Heart right ventricle (tissue), 16 donors: ENCODE measurements around the gene ITPR2. TPM values are rescaled to one million over a fixed set of nuclear protein-coding genes. Genes with fewer than 3 reads are reported as not detected.
A peak's percentile ranks its signal among the peaks of the same experiment; 100 is the strongest.
"Not testable (repeated sequence)": the region's sequence is repeated elsewhere in the genome, so short reads cannot be mapped to it uniquely, and the experiment has no call there.

Experiments
- ATAC-seq, 8 donors: fragments of 200-7000 bp; cut with Tn5 transposase; one replicate each; pipeline ENCODE4 v1.9.1; 2020; ENCODE audit warnings: mild to moderate bottlenecking in 8 of 8, moderate library complexity in 8 of 8, moderate number of reproducible peaks in 1 of 8
- DNase-seq, 2 donors: peaks; one replicate each; pipeline ENCODE4 v3.0.0-alpha.2; 2020
- H3K27ac ChIP-seq, 10 donors: fragments of 200-600 bp; sonication (generic) in 2 of 10; one replicate each; pipeline versions ENCODE4 v1.5.0 to v1.8.0; 2020 to 2022; ENCODE audit warnings: mild to moderate bottlenecking in 3 of 10
- H3K27me3 ChIP-seq, 7 donors: fragments of 200-600 bp; one replicate each; pipeline ENCODE4 v1.8.0; 2021 to 2022; ENCODE audit warnings: mild to moderate bottlenecking in 2 of 7
- H3K36me3 ChIP-seq, 9 donors: fragments of 200-600 bp; sonication (generic) in 1 of 9; one replicate each; pipeline versions ENCODE4 v1.5.0 to v1.8.0; 2020 to 2022; ENCODE audit warnings: mild to moderate bottlenecking in 2 of 9
- H3K4me1 ChIP-seq, 9 donors: fragments of 200-600 bp; sonication (generic) in 1 of 9; one replicate each; pipeline versions ENCODE4 v1.5.0 to v1.8.0; 2020 to 2022; ENCODE audit warnings: mild to moderate bottlenecking in 4 of 9
- H3K4me3 ChIP-seq, 10 donors: fragments of 200-600 bp; sonication (generic) in 2 of 10; one replicate each; pipeline versions ENCODE4 v1.5.0 to v1.8.0; 2020 to 2022; ENCODE audit warnings: mild to moderate bottlenecking in 7 of 10, moderate library complexity in 2 of 10
- H3K9me3 ChIP-seq, 11 donors: fragments of 200-600 bp in 10 of 11; sonication (generic) in 2 of 11; one replicate each; pipeline versions ENCODE4 v1.5.0 to v1.8.0; 2013 to 2022; ENCODE audit warnings: mild to moderate bottlenecking in 2 of 11, control low read depth in 1 of 11, moderate library complexity in 1 of 11
- WGBS, 2 donors: extraction: QIAGEN DNeasy Blood & Tissue Kit; methylation state at CpG; one replicate each; pipeline ENCODE4 v1.1.7; 2013; ENCODE audit warnings: inconsistent platforms in 1 of 2; 5-methylcytosine and 5-hydroxymethylcytosine counted together
- intact Hi-C, 10 donors: fragments of 100-400 bp; cut with DNase I; formaldehyde crosslinking; loops; one replicate each; pipeline versions ENCODE4 v1.11.1 to v1.14.2; 2022
- polyA plus RNA-seq, 2 donors: library from polyadenylated mRNA; stranded (reverse); fragments of 200-250 nt; gene quantifications; one replicate each; pipeline ENCODE4 v1.2.3, GENCODE V29; 2013
- total RNA-seq, 10 donors: library from RNA; stranded (reverse); fragmentation: NEBNext Ultra II Directional in 3 of 10; extraction: Animal tissue kit (Norgen Biotek cat#: 25700) in 3 of 10; gene quantifications; one replicate each; pipeline versions ENCODE4 v1.2.1 to v1.2.4, GENCODE V29; 2021 to 2023
- TF ChIP-seq, protein P1 (sequence below), 9 donors: fragments of 200-600 bp; sonication (generic) in 2 of 9; IDR thresholded peaks; one replicate each; pipeline versions ENCODE4 v1.5.0 to v1.8.0; 2021 to 2022; ENCODE audit warnings: antibody characterized with exemption in 9 of 9, mild to moderate bottlenecking in 5 of 9, moderate library complexity in 1 of 9
- donor health status: Arrhythmogenic right ventricular cardiomyopathy.
- donor health status: ischemic (EF 13 %, LVEDD 7.1; RV severe dilation, severe dysfunction).
- donor health status: healthy with polysubstance abuse.
- donor health status: DM: no; HTN: yes; CAD: no.
- donor health status: DM: no; HTN: no; CAD: no.
- donor health status: ischemic (EF 25% LVEDD 6.9; RV normal size, moderate dysfunction).
- donor health status: ischemic (EF 25% LVEDD 5.7; RV mildly dilated, moderate dysfunction).
- donor health status: healthy.
- donor health status: DM: yes; HTN: yes; CAD: no.
- donor health status: Ischemic cardiomyopathy.
- donor health status: ischemic (EF 35%, LVEDD 5.7; RV mildly dilated, moderate dysfunction).
- donor health status: nonischemic (EF 11% LVEDD 7.7; RV severe dilation, severe dysfunction).
- donor health status: DM: yes; HTN: yes; CAD: no.
- donor health status: PGD.
- donor health status: ischemic (EF 29% LVEDD 5.4; RV normal size, mild dysfunction).
- donor health status: nonischemic (EF 23%, LVEDD 6.1; RV moderate dilation, normal function).

ITPR2 gene
- total and polyA plus RNA-seq, 12 donors: 2.0 to 18.9 (median 14.3) TPM

DNA sequence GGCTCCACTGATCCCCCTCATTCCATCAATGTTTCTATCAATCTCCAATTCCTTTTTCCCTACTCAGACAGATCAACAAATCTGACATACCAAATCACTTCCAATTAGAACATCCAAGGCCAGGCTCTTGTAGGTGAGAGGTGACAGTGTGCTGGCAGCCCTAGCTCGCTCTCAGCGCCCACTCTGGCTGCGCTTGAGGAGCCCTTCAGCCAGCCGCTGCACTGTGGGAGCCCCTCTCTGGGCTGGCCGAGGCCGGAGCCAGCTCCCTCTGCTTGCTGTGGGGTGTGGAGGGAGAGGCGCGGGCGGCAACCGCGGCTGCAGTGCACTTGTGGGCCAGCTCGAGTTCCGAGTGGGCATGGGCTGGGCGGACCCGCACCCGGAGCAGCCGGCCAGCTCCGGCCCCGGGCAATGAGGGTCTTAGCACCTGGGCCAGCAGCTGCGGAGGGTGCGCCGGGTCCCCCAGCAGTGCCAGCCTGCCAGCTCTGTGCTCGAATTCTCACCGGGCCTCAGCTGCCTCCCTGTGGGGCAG lies 6.0 kb upstream of the ITPR2 start:
- Histone ChIP-seq H3K4me3 (no peak overlapping the region), H3K9me3 (no peaks in the 10 kb centered on the region), H3K36me3 (no peaks in the 10 kb centered on the region), H3K27me3 (no peaks in the 10 kb centered on the region), H3K4me1 (peaks cover 0 to 7% (median 2%) of the 10 kb centered on the region in 9 donors), H3K27ac (no peak overlapping the region)
- TF ChIP-seq, protein P1, sequence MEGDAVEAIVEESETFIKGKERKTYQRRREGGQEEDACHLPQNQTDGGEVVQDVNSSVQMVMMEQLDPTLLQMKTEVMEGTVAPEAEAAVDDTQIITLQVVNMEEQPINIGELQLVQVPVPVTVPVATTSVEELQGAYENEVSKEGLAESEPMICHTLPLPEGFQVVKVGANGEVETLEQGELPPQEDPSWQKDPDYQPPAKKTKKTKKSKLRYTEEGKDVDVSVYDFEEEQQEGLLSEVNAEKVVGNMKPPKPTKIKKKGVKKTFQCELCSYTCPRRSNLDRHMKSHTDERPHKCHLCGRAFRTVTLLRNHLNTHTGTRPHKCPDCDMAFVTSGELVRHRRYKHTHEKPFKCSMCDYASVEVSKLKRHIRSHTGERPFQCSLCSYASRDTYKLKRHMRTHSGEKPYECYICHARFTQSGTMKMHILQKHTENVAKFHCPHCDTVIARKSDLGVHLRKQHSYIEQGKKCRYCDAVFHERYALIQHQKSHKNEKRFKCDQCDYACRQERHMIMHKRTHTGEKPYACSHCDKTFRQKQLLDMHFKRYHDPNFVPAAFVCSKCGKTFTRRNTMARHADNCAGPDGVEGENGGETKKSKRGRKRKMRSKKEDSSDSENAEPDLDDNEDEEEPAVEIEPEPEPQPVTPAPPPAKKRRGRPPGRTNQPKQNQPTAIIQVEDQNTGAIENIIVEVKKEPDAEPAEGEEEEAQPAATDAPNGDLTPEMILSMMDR (IDR thresholded peaks at IDR 0.05): no peak
- intact Hi-C loops: loop anchor here in 6 of 10 donors (10.0 kb wide), 4 partner anchors 46 to 176 kb away; partner anchors contain the start of gene TM7SF3 (in 1 of the 6)
- no peak for DNase-seq
- 96 to 97% methylated on average over 24 of the region's 24 CpGs for WGBS, 2 donors
- no peak for ATAC-seq

GRCh38 chr12:26836201-26836600 lies 3.2 kb upstream of the ITPR2 start:
- WGBS, 2 donors: 95 to 97% methylated on average over 2 of the region's 2 CpGs
- ATAC-seq (no peak), DNase-seq (no peak)
- Histone ChIP-seq H3K27me3 (no peaks in the 10 kb centered on the region), H3K4me3 (no peak overlapping the region), H3K27ac (no peak overlapping the region), H3K4me1 (peaks cover 0 to 13% (median 11%) of the 10 kb centered on the region in 9 donors), H3K36me3 (no peaks in the 10 kb centered on the region), H3K9me3 (no peaks in the 10 kb centered on the region)
- intact Hi-C loops: loop anchor here in 6 of 10 donors (10.0 kb wide), 4 partner anchors 49 to 179 kb away; partner anchors contain the start of gene TM7SF3 (in 1 of the 6)
- TF ChIP-seq, protein P1 (IDR thresholded peaks at IDR 0.05): no peak

- not testable (repeated sequence) for DNase-seq, H3K36me3 ChIP-seq, ATAC-seq, H3K27me3 ChIP-seq, H3K9me3 ChIP-seq, H3K4me3 ChIP-seq
- 86 to 90% methylated on average over 7 of the region's 7 CpGs for WGBS, 2 donors
- Histone ChIP-seq H3K27ac (peak overlapping the region in 1 of 10 donors; percentile 22), H3K4me1 (peaks cover 0 to 27% (median 22%) of the 10 kb centered on the region in 9 donors)
- intact Hi-C loops: loop anchor here in 7 of 10 donors (5.0 to 10.0 kb wide), 5 partner anchors 50 to 180 kb away; partner anchors contain the start of gene TM7SF3 (in 1 of the 7)
Measured at GRCh38 chr12:26834503-26835060, 1.6 kb upstream of the ITPR2 start.

DNA sequence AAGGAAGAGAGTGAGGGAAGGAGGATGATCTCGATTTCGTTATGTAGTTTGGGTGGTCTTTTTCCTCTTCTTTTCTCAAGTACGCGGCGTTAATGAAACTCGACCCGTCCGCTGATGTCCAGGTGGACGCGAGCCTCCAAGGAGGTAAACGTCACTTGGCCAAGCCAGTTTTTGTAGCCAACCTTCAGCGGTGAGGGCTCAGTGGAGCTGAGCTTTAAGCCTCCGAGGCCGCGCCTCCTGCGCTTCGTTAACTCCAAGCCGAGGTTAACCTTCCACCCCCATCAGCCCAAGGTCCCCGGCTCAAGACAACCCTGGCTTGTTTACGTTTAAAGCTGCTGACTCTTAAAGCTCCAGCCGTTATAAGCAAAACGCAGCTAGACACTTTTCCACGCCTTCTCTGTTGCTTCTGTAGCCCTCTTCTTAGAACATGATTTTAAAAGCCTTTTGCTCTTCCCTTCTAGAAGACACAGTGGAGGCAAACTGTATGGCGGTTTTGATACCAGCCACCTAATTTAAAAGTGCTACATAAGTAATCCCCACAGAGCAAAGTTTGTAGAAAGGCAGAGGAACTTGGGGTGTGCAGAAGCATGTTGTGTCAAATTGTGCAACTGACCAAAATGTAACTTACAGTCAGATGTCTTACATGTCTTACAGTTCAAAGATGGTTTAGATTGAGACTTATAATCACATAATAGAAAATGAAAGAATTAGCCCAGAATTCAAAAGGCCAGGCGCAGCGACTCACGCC lies 923 bp upstream of the ITPR2 start:
- Histone ChIP-seq H3K9me3 (no peaks in the 10 kb centered on the region), H3K27me3 (no peaks in the 10 kb centered on the region), H3K27ac (peak overlapping the region in 8 of 10 donors; percentile 16 to 97 (median 50)), H3K4me3 (peak overlapping the region; percentile 22 to 99 (median 88)), H3K4me1 (peaks cover 0 to 34% (median 22%) of the 10 kb centered on the region in 9 donors), H3K36me3 (no peaks in the 10 kb centered on the region)
- no peak for ATAC-seq
- WGBS, 2 donors: 22% methylated on average over 27 of the region's 27 CpGs
- DNase-seq: peak in 1 of 2 donors; percentile 37
- intact Hi-C loops: loop anchor here in 7 of 10 donors (5.0 to 10.0 kb wide), 5 partner anchors 51 to 181 kb away; partner anchors contain the start of gene TM7SF3 (in 1 of the 7)
- TF ChIP-seq, protein P1 (IDR thresholded peaks at IDR 0.05): no peak
